Activated CD4-positive, alpha-beta T cell treated with anti-CD3 and anti-CD28 coated beads for 24 hours (primary cell): ENCODE measurements around the gene MAF.

Experiments
- DNase-seq, 2 donors: peaks; one replicate each; pipeline ENCODE4 v3.0.0-alpha.2; 2020; ENCODE audit warnings: low read depth in 2 of 2

MAF gene

DNA sequence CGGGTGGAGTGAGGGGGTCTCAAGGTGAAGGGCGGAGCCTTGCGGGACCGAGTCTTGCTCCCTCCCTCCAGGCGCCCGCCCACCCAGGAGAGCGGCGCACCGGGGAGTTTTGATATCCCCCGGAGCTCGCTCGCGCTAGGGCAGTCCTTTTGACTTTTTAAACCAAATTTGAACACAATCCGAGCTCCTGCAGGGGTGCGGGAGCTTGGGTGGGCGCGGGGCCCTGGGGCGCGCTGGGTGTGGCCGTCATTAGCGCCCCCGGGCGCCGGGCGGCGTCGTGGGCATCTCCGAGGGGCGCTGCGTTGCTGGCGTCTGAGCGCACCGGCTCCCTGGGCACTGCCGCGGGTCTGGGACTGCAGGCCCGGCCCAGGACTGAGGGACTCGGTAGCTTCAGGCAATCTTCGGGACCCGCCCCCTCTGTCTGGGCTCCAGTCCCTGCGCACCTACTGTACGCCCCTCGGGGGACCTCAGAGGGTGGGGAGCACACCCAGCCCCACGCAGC is 10.9 kb downstream of the MAF start:
- DNase-seq, result no peak

DNA sequence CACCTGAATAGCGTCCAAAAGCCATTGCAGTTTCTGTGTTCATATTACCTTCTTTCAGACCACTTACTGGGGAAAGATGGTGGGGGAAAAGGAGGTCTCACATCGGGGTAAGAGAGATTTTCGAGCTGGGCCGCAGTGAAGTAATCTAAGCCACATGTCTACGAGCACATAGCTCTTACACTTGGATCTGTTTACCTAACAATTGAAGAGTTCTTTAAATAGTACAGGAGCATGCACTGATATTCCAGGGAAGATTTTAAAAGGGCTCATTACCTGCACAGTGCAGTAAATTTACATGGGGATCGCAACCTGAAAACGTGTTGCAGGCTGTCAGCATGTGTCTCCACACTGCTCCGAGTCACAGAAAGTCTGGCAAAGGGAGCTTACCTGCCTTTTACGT is 12.6 kb downstream of the MAF start:
- no peak for DNase-seq

DNA sequence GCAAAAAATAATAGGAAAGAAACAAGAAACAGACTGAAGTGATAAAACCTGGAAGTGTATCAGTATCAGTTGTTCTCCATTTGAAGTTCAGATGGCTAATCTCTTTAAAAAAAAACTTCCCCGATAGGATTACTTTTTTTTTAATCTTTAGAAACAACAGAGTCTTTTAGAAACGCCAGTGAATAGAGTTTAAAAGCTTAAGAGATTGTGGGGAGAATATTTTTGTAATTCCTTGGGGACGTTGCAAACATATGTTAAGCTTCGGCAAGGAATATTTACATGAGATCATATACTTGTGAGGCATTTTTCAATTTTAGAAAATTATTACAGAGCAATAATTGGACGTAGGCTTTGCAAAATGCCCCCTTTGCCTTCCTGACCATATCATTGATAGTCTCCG is 13.2 kb downstream of the MAF start:
- no peak for DNase-seq

DNA sequence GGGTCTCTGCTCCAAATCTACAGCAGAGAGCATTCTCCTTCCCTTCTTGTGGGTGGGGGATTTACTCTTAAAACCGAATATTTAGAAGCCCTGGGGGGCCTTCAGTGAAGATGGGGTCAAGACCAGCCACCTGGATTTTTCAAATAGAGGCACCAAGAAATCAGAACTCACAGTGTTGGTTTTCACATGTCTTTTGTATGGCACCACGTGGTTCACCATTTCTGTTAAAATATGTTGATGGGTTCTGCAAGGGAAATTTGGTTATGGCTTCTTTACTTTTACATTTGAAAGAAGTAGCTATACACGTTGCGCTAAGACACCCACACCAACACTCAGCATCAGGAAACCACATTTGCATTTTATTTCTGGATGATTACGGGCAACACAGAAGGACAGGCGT is 17.7 kb downstream of the MAF start:
- no peak for DNase-seq

- no peak for DNase-seq
Measured at GRCh38 chr16:79580453-79581191, 19.9 kb downstream of the MAF start.

DNA sequence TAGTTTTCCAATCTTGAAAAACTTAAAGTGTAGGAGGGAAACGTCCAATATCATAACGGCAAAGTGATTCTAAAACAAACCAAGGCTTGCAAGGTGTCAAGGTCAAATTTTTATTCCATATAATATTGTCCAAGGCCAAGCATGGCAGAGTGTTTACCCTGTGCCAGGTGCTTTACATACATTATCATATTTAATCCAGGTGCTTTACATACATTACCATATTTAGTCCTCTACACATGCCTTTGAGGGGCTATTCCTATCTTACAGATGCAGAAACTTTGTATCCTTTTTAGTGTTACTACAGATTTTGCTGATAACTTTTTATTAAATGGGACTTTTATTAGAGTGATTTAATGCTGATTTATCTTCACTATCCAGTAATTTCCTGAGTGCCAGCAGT is 23.9 kb downstream of the MAF start:
- no peak for DNase-seq

DNA sequence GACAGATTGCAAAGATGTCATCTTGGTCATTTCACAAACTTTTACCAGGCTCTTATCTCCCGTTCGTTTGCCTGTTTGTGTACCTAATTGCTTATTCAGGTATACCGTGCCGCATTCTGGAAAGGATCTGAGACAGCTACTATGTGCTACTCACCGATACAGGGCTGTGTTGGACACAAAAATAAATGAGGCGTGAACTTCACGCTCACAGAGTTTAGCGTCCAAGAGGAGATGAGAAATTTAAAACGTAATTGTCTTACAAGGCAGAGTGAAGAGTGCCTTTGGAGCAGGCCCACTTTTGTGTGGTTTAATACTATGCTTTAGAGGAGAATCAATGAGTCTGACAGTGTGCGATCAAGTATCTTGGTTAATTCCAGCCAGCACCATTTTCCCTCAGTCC is 26.7 kb downstream of the MAF start:
- no peak for DNase-seq

- DNase-seq, result no peak
Measured at GRCh38 chr16:79573071-79573470, 27.5 kb downstream of the MAF start.

GRCh38 chr16:79571903-79572535 is 28.5 kb downstream of the MAF start:
- no peak for DNase-seq

GRCh38 chr16:79571065-79571902 is 29.3 kb downstream of the MAF start:
- no peak for DNase-seq

DNA sequence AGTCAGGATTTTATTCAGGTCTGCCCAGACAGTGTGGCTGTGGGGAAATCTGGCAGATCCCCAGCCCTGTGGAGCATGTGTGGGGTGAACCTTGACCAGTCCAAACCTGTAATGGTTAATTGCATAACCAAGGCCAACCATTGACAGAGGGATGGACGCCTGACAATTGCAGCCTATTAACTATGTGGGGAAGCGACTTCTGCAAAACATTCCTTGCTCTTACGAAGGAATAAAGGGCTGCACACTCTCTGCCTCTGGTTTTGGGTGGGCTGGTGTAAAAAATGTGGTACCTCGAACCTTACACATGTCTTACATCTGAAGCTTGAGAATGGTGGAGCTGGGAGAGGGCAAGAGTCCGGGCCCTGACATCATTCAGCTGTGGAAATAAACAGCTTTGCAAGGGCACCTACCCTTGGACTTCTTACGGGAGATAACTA is 35.8 kb downstream of the MAF start:
- DNase-seq, result no peak

DNA sequence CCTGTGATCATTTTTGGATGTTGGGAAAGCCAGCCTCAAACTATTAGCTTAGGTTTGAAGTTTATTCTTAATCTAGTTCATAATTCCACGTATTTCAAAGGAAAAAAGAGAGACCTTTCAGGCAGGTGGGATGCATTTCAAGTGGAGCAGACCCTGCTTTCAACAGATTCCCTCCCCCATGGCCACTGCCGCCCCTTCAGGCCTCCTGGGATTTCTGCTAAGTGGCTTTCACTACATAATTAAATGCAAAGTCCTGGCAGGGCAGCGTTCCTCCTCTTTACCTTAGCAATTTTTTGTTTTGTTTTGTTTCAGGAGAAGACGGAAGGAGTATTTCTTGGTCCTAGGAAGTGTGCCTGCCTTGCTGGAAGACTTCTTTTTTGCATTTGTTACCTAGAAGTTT is 36.6 kb downstream of the MAF start:
- no peak for DNase-seq

- no peak for DNase-seq
Measured at GRCh38 chr16:79562166-79562823, 38.2 kb downstream of the MAF start.

GRCh38 chr16:79561729-79562128 is 38.8 kb downstream of the MAF start:
- no peak for DNase-seq

DNA sequence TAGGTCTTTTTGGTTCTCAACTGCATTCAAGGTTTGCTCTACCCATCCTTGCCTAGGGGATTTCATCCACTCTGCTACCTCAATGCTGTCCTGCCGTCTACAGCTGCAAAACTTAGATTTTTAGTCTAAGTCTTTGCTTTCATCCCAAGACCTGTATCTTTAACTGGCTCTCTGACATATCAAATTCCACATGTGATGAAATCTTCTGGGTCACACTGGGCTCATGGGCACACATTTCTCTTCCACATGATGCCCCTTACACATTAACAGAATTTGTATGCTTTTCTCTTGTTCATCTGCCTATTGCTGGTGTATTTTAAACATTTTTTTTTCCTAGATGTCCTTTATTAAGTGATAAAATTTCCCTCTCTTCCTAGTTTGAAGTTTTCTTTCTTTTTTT is 39.6 kb downstream of the MAF start:
- DNase-seq, result no peak

- no peak for DNase-seq
Measured at GRCh38 chr16:79560318-79560717, 40.2 kb downstream of the MAF start.

DNA sequence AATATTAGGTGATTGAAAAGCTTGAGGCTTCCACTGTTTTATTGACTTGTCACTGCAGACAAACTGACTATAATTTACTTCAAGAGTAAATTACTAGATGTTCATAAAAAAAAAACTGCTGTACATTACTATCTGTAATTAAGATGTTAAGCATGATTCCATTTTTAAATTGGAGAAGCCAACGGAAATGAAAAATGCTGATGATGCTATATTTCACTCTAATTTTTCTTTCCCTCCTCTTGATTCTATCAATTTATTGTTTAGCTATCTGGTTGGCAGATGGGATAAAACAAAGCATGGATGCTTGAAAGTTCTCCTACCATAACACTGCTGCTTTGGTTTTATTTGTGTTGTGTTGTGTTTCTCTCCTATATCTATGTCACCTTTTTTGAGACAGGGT is 41.0 kb downstream of the MAF start:
- no peak for DNase-seq

DNA sequence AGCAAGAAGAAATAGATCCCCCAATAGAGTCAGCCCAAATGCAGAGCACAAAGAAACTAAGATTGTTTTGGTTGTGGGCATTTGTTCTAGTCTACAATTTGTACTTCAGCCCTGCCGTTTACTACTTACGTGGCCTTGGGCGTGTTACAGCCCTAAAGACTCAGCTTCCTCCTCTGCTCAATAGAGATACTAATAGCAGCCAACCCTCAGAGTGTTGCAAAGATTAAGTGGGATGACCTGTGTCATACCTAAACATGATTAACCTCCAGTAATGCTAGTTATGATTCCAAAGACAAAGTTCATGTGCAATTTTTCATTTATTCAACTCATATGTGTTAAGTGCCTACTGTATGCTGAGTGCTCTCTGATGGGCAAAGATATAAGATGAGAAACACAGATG is 43.1 kb downstream of the MAF start:
- DNase-seq, result no peak

GRCh38 chr16:79554912-79555311 is 45.6 kb downstream of the MAF start:
- DNase-seq, result no peak

DNA sequence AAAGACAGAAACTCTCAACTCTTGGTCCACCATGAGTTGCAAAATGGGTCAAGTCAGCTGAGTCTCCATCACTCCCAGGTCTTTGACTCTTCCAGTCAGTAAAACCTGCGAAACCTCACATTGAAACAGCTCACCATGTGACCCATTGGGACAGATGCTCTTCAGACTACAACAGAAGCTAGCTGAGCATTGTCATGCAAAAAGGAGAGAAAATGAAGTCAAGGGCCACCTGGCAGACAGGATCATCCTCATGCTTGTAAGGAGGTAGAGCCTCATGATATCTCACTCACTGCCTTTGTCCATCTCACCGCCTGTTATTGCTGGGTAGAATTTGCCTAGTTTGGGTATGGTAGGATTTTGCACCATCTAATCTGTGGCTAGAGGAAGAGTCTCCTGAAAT is 50.2 kb downstream of the MAF start:
- no peak for DNase-seq

- DNase-seq, result no peak
Measured at GRCh38 chr16:79547085-79547484, 53.5 kb downstream of the MAF start.
